Mesendoderm (in vitro differentiated cells): ENCODE data around the gene IL34.
"Not testable (repeated sequence)": the region's sequence is repeated elsewhere in the genome, so short reads cannot be mapped to it uniquely, and the experiment has no call there.

Experiments
- DNase-seq: peaks from one replicate; pipeline ENCODE4 v3.0.0; 2013
- H2AK5ac ChIP-seq: 2 replicates; pipeline ENCODE4 v1.6.1; 2013; ENCODE audit warnings: low read length, inconsistent platforms
- H2BK120ac ChIP-seq: 2 replicates; pipeline ENCODE4 v1.6.1; 2013; ENCODE audit warnings: low read depth, mild to moderate bottlenecking, low read length, moderate library complexity, mixed read lengths
- H2BK15ac ChIP-seq: replicated peaks from 2 replicates; pipeline ENCODE4 v1.6.1; 2013; ENCODE audit warnings: low read depth, mild to moderate bottlenecking, moderate library complexity
- H2BK5ac ChIP-seq: 2 replicates; pipeline ENCODE4 v1.6.1; 2013; ENCODE audit warnings: low read length, inconsistent platforms
- H3K18ac ChIP-seq: 2 replicates; pipeline ENCODE4 v1.6.1; 2013; ENCODE audit warnings: mild to moderate bottlenecking, low read length, mixed read lengths
- H3K23ac ChIP-seq: one replicate; pipeline ENCODE4 v1.6.1; 2013; ENCODE audit warnings: low read length
- H3K27ac ChIP-seq: 2 replicates; pipeline ENCODE4 v1.5.1; 2013; ENCODE audit warnings: low read depth, mild to moderate bottlenecking, inconsistent platforms, low read length, moderate library complexity
- H3K27me3 ChIP-seq: 2 replicates; pipeline ENCODE4 v1.6.1; 2013; ENCODE audit warnings: low read length, control low read depth, mild to moderate bottlenecking, inconsistent platforms; ENCODE audit not compliant: insufficient read depth, poor library complexity
- H3K36me3 ChIP-seq: 2 replicates; pipeline ENCODE4 v1.6.1; 2013; ENCODE audit warnings: low read length, inconsistent platforms; ENCODE audit not compliant: control insufficient read depth, insufficient read depth
- H3K4ac ChIP-seq: one replicate; pipeline ENCODE4 v1.6.1; 2013; ENCODE audit warnings: low read depth, mild to moderate bottlenecking, low read length, moderate library complexity
- H3K4me1 ChIP-seq: 2 replicates; pipeline ENCODE4 v1.6.1; 2013; ENCODE audit warnings: low read depth, low read length, inconsistent platforms; ENCODE audit not compliant: control insufficient read depth
- H3K4me2 ChIP-seq: 2 replicates; pipeline ENCODE4 v1.6.1; 2013; ENCODE audit warnings: low read length
- H3K4me3 ChIP-seq: 2 replicates; pipeline ENCODE4 v1.5.1; 2013; ENCODE audit warnings: mild to moderate bottlenecking, low read length
- H3K56ac ChIP-seq: one replicate; pipeline ENCODE4 v1.6.1; 2013; ENCODE audit warnings: low read length
- H3K79me1 ChIP-seq: 2 replicates; pipeline ENCODE4 v1.6.1; 2013; ENCODE audit warnings: low read length, inconsistent platforms
- H3K79me2 ChIP-seq: 2 replicates; pipeline ENCODE4 v1.6.1; 2013; ENCODE audit warnings: mild to moderate bottlenecking, low read length; ENCODE audit not compliant: control insufficient read depth, insufficient read depth
- H3K9ac ChIP-seq: 2 replicates; pipeline ENCODE4 v1.6.1; 2013; ENCODE audit warnings: low read length, inconsistent platforms
- H4K5ac ChIP-seq: one replicate; pipeline ENCODE4 v1.6.1; 2013; ENCODE audit warnings: low read length
- H4K8ac ChIP-seq: one replicate; pipeline ENCODE4 v1.6.1; 2013; ENCODE audit warnings: low read depth, mild to moderate bottlenecking, control low read depth, low read length, moderate library complexity
- WGBS: extraction: QIAGEN DNeasy Blood & Tissue Kit; methylation state at CpG from one replicate; pipeline ENCODE4 v1.1.7; 2013; ENCODE audit warnings: low lambda C conversion rate, missing lambda C conversion rate; ENCODE audit not compliant: insufficient coverage; ENCODE audit errors: extremely low coverage; 5-methylcytosine and 5-hydroxymethylcytosine counted together

IL34 gene

DNA sequence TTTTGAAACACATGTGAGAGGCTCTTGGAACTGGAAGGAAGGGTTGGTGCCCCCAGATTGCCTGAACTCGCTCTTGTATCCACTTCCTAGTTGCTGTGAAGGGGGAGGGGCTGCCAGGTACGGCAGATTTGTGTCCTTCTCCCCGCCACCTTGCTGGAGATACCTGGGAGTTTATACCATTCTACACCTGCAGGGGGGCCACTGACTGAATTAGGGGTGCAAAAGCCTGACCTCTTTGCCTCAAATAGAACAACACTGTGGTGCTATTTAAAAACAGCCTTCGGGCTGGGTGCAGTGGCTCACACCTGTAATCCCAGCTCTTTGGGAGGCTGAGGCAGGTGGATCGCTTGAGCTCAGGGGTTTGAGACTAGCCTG lies 35.1 kb upstream of the IL34 start:
- H3K4me1 ChIP-seq, result no peaks in the 10 kb centered on the region
- no peaks in the 10 kb centered on the region for H3K79me1 ChIP-seq
- no CpG with 5 or more reads among the region's 5 CpGs for WGBS
- no peak overlapping the region for H3K4me3 ChIP-seq
- no peaks in the 10 kb centered on the region for H3K36me3 ChIP-seq
- H3K27ac ChIP-seq, result no peak overlapping the region
- no peak overlapping the region for H3K23ac ChIP-seq
- H2BK5ac ChIP-seq, result no peak overlapping the region
- no peaks in the 10 kb centered on the region for H3K27me3 ChIP-seq
- H3K18ac ChIP-seq, result no peak overlapping the region
- H3K56ac ChIP-seq, result no peak overlapping the region
- H3K4me2 ChIP-seq, result no peak overlapping the region
- H3K79me2 ChIP-seq, result no peaks in the 10 kb centered on the region
- no peak overlapping the region for H4K8ac ChIP-seq
- no peak overlapping the region for H3K4ac ChIP-seq
- no peak overlapping the region for H2BK15ac ChIP-seq
- no peak overlapping the region for H3K9ac ChIP-seq
- no peak overlapping the region for H2BK120ac ChIP-seq
- no peak overlapping the region for H2AK5ac ChIP-seq
- H4K5ac ChIP-seq, result no peak overlapping the region
- DNase-seq, result no peak

DNA sequence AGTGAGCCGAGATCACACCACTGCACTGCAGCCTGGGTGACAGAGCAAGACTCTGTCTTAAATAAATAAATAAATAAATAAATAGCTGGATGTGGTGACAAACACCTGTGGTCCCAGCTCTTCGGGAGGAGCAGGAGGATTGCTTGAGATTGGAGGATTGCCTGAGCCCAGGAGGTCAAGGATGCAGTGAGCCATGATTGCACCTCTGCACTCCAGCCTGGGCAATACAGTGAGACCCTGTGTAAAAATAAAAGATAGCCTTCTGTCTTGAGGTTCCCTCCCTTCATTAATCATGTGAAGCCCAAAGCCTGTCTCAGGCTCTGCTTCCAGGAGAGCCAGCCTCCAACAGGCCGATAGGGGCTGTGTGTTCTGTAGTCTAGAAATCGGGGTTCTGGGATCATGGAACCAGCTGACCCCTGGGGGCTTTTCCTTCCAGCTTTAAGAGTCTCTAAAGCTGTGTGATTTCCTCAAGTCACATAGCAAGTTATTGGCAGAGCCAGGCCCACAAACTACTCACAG lies 34.5 kb upstream of the IL34 start:
- H3K4me2 ChIP-seq, result no peak overlapping the region
- no peaks in the 10 kb centered on the region for H3K79me1 ChIP-seq
- no peaks in the 10 kb centered on the region for H3K4me1 ChIP-seq
- H3K4me3 ChIP-seq, result no peak overlapping the region
- no peaks in the 10 kb centered on the region for H3K27me3 ChIP-seq
- H3K36me3 ChIP-seq, result no peaks in the 10 kb centered on the region
- H4K8ac ChIP-seq, result no peak overlapping the region
- H2BK5ac ChIP-seq, result no peak overlapping the region
- H3K18ac ChIP-seq, result no peak overlapping the region
- H3K9ac ChIP-seq, result no peak overlapping the region
- no peak overlapping the region for H3K56ac ChIP-seq
- no peak for DNase-seq
- H3K4ac ChIP-seq, result no peak overlapping the region
- no peak overlapping the region for H2BK15ac ChIP-seq
- WGBS, result no CpG with 5 or more reads among the region's 4 CpGs
- H2AK5ac ChIP-seq, result no peak overlapping the region
- H2BK120ac ChIP-seq, result no peak overlapping the region
- no peak overlapping the region for H3K27ac ChIP-seq
- no peak overlapping the region for H4K5ac ChIP-seq
- H3K79me2 ChIP-seq, result no peaks in the 10 kb centered on the region
- no peak overlapping the region for H3K23ac ChIP-seq

DNA sequence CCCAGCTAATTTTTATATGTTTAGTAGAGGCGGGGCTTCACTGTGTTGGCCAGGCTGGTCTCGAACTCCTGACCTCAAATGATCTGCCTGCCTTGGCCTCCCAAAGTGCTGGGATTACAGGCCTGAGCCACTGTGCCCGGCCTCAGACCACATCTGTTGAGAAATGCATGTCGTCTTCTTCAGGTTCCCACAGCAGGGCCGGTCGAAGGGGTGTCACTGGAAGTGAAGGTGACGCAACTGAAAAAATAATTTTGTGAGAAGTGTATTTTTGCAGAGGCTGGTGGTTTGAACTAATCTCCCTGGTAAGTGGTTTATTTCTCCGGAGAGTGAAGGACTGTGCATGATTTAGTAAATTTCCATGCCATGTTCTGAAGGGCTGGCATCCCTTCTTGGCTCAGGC lies 33.4 kb upstream of the IL34 start:
- Histone ChIP-seq H3K4ac (no peak overlapping the region), H3K79me1 (no peaks in the 10 kb centered on the region), H2AK5ac (no peak overlapping the region), H3K56ac (no peak overlapping the region), H3K27me3 (no peaks in the 10 kb centered on the region), H3K4me1 (no peaks in the 10 kb centered on the region), H3K4me2 (no peak overlapping the region), H2BK15ac (no peak overlapping the region), H4K8ac (no peak overlapping the region), H3K79me2 (no peaks in the 10 kb centered on the region), H3K36me3 (no peaks in the 10 kb centered on the region), H3K4me3 (no peak overlapping the region), H3K27ac (no peak overlapping the region), H4K5ac (no peak overlapping the region), H3K18ac (no peak overlapping the region), H3K23ac (no peak overlapping the region), H3K9ac (no peak overlapping the region), H2BK120ac (no peak overlapping the region), H2BK5ac (no peak overlapping the region)
- WGBS, result no CpG with 5 or more reads among the region's 8 CpGs
- DNase-seq, result no peak

DNA sequence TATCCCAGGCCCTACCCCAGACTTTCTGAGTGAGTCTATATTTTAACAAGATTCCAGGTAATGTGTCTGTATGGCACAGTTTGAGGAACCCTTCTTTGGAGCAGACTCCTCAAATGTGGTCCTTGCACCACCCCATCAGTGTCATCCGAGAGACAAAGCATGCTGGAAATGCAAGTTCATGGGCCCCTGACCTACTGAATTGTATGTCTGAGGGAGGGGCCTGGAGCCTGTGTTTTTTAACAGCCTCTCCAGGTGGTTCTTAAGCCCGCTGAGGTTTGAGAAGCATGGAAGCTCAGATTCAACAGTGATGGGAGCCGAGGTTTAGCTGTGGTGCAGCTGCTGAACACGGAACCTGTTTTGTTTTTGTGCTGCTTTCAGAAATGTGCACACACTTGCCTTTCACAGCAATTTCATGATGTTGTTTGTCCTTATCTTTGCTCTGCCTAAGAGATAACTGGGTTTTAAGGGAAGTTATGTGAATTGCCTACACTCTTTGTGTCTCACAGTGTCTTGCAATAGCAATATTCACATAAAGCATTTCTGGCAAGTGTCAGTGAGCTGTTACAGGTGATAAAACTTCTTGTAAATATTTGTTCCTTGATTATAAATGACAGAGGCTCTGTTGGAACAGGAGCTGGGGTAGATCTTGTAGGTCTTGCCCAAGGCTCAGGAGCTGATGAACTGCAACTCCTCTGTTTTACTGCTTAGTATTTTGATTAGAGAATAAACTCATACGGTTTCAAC lies 32.0 kb upstream of the IL34 start:
- no peak overlapping the region for H3K9ac ChIP-seq
- H2BK120ac ChIP-seq, result no peak overlapping the region
- no peak for DNase-seq
- no peak overlapping the region for H2BK5ac ChIP-seq
- WGBS, result no CpG with 5 or more reads among the region's 5 CpGs
- no peak overlapping the region for H3K56ac ChIP-seq
- H3K79me1 ChIP-seq, result no peaks in the 10 kb centered on the region
- no peak overlapping the region for H3K4ac ChIP-seq
- H3K4me2 ChIP-seq, result no peak overlapping the region
- no peak overlapping the region for H3K18ac ChIP-seq
- H2BK15ac ChIP-seq, result no peak overlapping the region
- no peak overlapping the region for H4K5ac ChIP-seq
- H3K27me3 ChIP-seq, result no peaks in the 10 kb centered on the region
- no peak overlapping the region for H3K4me3 ChIP-seq
- H3K23ac ChIP-seq, result no peak overlapping the region
- no peak overlapping the region for H4K8ac ChIP-seq
- H3K36me3 ChIP-seq, result no peaks in the 10 kb centered on the region
- no peaks in the 10 kb centered on the region for H3K79me2 ChIP-seq
- no peak overlapping the region for H3K27ac ChIP-seq
- H2AK5ac ChIP-seq, result no peak overlapping the region
- no peaks in the 10 kb centered on the region for H3K4me1 ChIP-seq

DNA sequence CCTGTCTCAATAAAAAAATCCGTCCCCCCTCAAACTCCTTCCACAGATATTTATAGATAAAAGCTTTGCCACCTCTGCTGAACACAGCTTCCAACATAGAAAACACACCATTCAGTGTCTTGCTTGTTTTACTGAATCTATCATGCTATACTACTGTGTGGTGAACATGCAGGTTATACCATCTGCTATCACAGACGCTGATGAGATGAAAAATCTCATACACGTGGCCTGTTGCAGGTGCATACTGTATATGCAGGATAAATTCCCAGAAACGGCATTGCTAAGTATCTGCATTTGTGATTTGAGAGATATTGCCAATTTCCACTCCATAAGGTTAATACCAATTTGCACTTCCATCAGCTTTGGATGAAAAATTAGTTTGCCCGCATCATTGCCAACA lies 30.4 kb upstream of the IL34 start:
- no peak overlapping the region for H3K23ac ChIP-seq
- H3K4ac ChIP-seq, result no peak overlapping the region
- no CpG with 5 or more reads among the region's 5 CpGs for whole genome bisulfite sequencing
- no peak overlapping the region for H3K9ac ChIP-seq
- no peaks in the 10 kb centered on the region for H3K27me3 ChIP-seq
- no peaks in the 10 kb centered on the region for H3K4me1 ChIP-seq
- no peaks in the 10 kb centered on the region for H3K79me1 ChIP-seq
- H4K8ac ChIP-seq, result no peak overlapping the region
- H2BK120ac ChIP-seq, result no peak overlapping the region
- no peak overlapping the region for H4K5ac ChIP-seq
- H2BK15ac ChIP-seq, result no peak overlapping the region
- H3K79me2 ChIP-seq, result no peaks in the 10 kb centered on the region
- H3K18ac ChIP-seq, result no peak overlapping the region
- no peak overlapping the region for H3K4me3 ChIP-seq
- no peak overlapping the region for H2AK5ac ChIP-seq
- DNase-seq, result no peak
- no peak overlapping the region for H3K56ac ChIP-seq
- H3K27ac ChIP-seq, result no peak overlapping the region
- no peaks in the 10 kb centered on the region for H3K36me3 ChIP-seq
- H2BK5ac ChIP-seq, result no peak overlapping the region
- no peak overlapping the region for H3K4me2 ChIP-seq

DNA sequence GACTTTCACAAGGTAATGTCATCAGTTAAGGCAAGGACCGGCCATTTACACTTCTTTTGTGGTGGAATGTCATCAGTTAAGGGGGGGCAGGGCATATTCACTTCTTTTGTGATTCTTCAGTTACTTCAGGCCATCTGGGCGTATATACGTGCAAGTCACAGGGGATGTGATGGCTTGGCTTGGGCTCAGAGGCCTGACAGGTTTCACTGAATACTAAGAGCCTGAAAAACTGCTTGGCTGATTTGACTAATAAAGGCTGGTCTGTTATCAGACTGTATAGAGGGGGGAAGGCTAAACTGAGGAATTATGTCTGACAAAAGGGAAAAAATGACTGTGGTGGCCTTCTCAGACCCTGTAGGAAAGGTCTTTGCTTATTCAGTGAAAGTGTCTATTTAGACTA lies 24.5 kb upstream of the IL34 start:
- not testable (repeated sequence) for H3K4me1 ChIP-seq, DNase-seq, H3K79me1 ChIP-seq, H3K18ac ChIP-seq, H3K4me2 ChIP-seq, H3K27me3 ChIP-seq, H4K5ac ChIP-seq, H3K9ac ChIP-seq, H3K36me3 ChIP-seq, H3K56ac ChIP-seq, H3K23ac ChIP-seq, H2BK15ac ChIP-seq, H2AK5ac ChIP-seq, H3K27ac ChIP-seq, H4K8ac ChIP-seq, H3K4ac ChIP-seq, H3K4me3 ChIP-seq, H2BK5ac ChIP-seq, H3K79me2 ChIP-seq, H2BK120ac ChIP-seq
- no CpG with 5 or more reads among the region's 3 CpGs for WGBS
